ENCODE results near the gene PPP1R15B.

PPP1R15B gene

DNA sequence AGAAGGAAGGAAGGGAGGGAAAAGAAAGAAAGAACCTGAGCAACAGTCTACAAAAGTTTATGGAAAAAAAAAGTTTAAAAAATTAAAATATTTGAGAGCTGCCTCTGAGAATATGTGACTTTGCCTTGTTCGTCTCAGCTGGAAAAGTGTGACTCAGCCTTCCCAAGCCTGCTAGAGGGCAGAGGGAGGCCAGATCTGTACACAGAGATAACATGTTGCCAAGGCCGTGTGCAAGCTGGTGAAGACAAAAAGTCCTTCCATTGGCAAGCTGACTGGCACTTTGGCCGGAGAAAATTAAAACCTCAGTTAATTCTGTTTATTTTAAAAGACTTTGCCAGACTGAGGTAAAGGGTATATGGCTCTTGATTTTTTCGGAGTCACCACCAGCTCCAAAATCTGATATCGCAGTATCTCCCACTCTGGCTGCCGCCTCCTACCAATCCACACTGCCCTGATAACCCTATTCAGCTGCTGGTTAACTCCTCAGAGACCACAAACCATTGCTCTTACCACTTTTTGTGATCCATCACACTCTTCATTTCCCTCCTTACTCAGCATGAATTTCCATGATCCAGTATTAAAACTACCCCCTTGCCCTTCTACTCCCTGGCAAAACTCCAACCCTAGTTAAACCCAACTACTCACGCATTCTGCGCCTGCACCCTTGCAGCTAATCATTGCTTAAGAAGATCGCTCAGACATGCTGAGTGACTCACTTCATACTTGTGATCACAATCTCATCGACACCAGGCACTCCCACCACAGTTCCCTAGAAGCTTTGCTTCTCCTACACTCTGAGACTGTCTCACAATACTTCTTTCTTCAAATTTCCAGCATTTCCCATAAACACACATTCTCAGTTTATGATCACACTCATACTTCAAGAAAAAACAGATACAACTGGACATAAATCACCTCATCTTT is 5.7 kb upstream of the PPP1R15B start:
- Mint-ChIP-seq H3K36me3 (no peaks in the 10 kb centered on the region), H3K27ac (peak overlapping the region; percentile 71), H3K4me1 (peaks cover 35% of the 10 kb centered on the region), H3K27me3 (no peaks in the 10 kb centered on the region), H3K9me3 (no peaks in the 10 kb centered on the region), H3K4me3 (peak overlapping the region; percentile 20)

DNA sequence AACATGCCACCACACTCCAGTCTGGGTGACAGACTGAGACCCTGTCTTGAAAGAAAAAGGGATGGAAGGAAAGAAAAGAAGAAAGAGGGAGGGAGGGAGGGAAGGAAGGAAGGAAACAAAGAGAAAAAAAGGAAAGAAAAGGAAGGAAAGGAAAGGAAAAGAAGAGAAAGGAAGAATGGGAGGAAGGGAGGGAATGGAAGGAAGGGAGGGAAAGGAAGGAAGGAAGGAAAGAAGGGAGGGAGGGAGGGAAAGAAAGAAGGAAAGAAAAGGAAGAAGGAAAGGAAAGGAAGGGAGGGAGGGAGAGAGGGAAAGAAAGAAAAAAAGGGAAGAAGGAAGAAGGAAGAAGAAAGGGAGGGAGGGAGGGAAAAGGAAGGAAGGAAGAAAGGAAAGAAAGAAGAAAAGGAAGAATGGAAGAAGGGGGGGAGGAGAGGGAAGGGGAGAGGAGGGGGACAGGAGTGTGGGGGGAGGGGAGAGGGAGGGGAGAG is 5.0 kb upstream of the PPP1R15B start:
- peak overlapping the region; percentile 49 for H3K4me3 Mint-ChIP-seq
- H3K4me1 Mint-ChIP-seq = peaks cover 35% of the 10 kb centered on the region
- H3K27ac Mint-ChIP-seq = peak overlapping the region; percentile 96
- no peaks in the 10 kb centered on the region for H3K27me3 Mint-ChIP-seq
- no peaks in the 10 kb centered on the region for H3K9me3 Mint-ChIP-seq
- H3K36me3 Mint-ChIP-seq = no peaks in the 10 kb centered on the region

DNA sequence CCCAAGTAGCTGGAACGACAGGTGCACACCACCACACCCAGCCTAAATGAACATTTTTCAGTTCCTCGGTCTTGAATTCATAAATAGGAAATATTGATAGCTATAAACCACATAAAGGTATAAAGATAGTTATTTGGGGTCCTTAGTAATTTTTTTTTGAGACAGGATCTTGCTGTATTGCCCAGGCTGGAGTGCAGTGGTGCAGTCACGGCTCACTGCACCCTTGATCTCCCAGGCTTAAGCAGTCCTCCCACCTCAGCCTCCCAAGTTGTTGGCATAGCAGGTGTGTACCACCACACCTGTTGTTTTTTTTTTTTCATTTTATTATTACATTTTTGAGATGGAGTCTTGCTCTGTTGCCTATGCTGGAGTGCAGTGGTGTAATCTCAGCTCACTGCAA is 3.7 kb upstream of the PPP1R15B start:
- Mint-ChIP-seq H3K36me3 (peaks cover 2% of the 10 kb centered on the region), H3K27ac (no peak overlapping the region), H3K9me3 (no peaks in the 10 kb centered on the region), H3K4me1 (peaks cover 32% of the 10 kb centered on the region), H3K27me3 (no peaks in the 10 kb centered on the region), H3K4me3 (no peak overlapping the region)

DNA sequence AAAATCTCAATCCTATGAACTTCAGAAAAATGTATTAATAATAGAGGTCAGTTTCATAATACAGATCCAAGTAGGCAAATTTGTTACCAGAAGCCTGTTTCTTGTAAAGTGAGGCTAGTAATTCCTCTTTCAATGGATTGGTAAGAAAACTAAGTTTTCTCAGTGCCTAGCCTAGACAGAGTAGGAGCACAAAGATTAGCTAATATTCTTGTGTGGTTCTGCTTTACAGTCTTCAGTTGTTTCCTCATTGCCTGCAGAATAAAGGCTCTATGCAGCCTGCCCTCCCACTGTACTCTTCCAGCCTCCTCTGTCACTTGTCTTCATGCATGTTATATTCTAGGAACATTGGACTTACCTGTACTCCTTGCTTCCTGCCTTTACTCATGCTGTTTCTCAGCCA is 2.4 kb upstream of the PPP1R15B start:
- H3K27ac Mint-ChIP-seq = peak overlapping the region; percentile 46
- H3K4me1 Mint-ChIP-seq = peaks cover 31% of the 10 kb centered on the region
- H3K4me3 Mint-ChIP-seq = no peak overlapping the region

DNA sequence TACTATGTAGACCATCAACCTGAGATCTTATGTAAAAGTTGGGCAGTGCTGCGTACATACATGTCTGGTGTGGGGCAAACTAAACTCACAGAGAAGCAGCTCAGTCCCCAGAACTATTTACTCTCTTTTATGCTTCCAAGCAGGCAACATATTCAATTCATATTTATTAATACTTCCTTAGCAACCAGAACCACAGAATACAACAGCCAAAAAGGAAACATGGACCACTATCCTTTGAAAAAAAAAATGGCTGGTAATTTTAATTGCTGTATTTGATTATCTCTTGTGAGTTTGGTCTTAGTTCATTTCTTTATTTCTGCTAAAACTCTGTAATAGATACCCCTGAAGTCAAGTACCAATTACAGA is 1.5 kb upstream of the PPP1R15B start:
- Mint-ChIP-seq H3K4me3 (no peak overlapping the region), H3K9me3 (no peaks in the 10 kb centered on the region), H3K4me1 (peaks cover 27% of the 10 kb centered on the region), H3K27me3 (no peaks in the 10 kb centered on the region), H3K36me3 (peaks cover 20% of the 10 kb centered on the region), H3K27ac (peak overlapping the region; percentile 35)

More for the DNA sequence above, 2.4 kb upstream of the PPP1R15B start:
- Mint-ChIP-seq H3K9me3 (no peaks in the 10 kb centered on the region), H3K27me3 (no peaks in the 10 kb centered on the region), H3K36me3 (peaks cover 12% of the 10 kb centered on the region)

DNA sequence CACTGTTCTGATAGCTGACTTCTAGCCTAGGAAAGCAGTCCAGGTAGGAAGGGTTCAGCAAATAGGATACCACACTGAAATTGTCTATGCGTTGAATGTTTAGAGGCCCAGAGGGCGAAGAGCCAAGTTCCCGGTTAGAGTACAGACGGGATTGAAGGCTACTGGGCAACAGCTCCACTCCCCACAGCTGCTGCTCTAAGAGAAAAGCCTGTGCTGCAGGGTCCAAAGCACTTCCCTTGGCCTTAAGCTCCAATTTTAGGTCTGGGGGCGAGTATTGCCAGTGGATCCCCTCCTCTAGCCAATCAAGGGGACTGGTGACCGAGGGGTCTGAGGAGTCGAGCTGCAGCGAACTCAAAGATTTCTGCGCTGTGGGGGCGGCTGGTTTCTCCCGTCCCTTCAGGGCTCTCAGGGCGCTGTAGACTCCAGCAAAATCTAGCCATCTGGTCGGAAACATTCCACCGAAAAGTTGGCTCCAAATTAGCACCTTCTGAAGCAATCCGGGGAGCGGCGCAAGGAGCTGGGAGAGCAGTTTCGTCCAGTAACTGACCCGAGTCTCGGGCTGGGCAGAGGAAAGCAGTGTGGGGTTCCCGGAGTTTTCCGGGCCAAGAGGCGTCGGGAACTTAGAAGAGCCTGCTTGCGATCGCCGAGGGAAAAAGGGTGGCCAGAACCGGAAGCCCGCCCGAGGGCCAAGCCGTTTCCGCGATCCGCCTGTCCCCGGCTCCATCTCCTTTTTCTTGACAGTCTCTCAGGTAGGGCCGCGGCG is 748 bp downstream of the PPP1R15B start:
- Mint-ChIP-seq H3K36me3 (peaks cover 32% of the 10 kb centered on the region), H3K27ac (peak overlapping the region; percentile 99), H3K9me3 (no peaks in the 10 kb centered on the region), H3K27me3 (no peaks in the 10 kb centered on the region), H3K4me1 (peaks cover 13% of the 10 kb centered on the region), H3K4me3 (peak overlapping the region; percentile 98)

DNA sequence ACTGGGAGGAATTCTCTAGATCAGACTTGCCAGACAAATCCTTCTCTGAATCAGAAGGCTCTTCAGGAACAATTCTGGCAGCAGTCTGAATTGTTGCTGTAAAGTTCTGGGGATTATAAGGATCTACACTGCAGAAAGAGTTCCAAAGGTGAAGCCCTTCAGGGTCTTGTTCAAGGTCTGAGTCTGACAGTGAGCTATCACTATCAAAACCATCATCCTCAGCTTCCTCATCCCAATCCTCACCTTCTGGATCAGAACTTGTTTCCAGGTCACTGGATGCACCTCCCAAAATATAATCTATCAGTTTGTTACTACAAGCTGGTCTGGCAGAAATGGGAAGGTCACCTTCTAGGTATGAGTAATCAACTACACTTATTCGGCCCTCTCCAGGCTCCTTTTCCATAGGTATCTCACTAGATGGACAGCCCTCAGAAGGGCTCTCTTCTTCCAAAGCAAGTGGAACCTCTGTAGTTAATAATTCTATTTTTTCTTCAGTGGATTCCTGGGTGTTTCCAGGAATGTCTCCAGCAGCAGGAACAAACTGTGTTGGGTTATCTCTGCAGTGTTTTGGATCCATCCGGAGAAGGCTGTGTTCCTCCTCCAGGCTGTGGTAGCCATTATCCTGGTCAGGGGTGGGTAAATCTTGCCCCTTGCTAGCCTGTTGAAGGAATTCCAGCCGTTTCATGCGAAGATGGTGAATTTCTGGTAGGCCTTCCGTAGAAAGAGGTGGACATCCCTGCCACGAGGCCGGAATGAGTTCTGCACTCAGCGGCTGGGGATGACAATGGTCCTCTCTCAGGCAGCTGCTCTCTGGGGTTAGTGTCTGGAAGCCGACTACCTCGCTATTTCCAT is 1.6 kb downstream of the PPP1R15B start:
- H3K4me3 Mint-ChIP-seq = peak overlapping the region; percentile 98
- H3K27me3 Mint-ChIP-seq = no peaks in the 10 kb centered on the region
- no peaks in the 10 kb centered on the region for H3K9me3 Mint-ChIP-seq
- H3K4me1 Mint-ChIP-seq = peaks cover 16% of the 10 kb centered on the region
- peak overlapping the region; percentile 99 for H3K27ac Mint-ChIP-seq
- peaks cover 35% of the 10 kb centered on the region for H3K36me3 Mint-ChIP-seq

DNA sequence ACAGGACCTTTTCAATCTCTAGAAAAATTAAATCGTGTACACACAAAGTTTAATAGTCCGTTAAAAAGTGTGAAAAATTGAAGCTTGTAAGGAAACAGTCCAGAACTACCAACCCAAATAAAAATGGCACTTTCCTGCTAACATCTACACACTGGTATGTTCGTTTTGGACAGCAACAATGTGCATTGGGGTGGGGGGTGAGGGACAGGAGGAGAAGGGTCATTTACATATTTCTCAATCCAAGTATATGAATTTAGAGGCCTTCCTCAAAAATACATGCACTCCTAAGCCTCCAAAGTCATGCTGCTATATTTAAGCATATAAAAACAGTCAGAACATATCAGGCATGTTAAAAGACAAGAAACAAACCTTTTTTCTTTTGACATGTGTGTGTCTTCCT is 2.5 kb downstream of the PPP1R15B start:
- Mint-ChIP-seq H3K4me1 (peaks cover 17% of the 10 kb centered on the region), H3K27me3 (no peaks in the 10 kb centered on the region), H3K36me3 (peaks cover 35% of the 10 kb centered on the region), H3K27ac (peak overlapping the region; percentile 65), H3K9me3 (no peaks in the 10 kb centered on the region), H3K4me3 (peak overlapping the region; percentile 98)

DNA sequence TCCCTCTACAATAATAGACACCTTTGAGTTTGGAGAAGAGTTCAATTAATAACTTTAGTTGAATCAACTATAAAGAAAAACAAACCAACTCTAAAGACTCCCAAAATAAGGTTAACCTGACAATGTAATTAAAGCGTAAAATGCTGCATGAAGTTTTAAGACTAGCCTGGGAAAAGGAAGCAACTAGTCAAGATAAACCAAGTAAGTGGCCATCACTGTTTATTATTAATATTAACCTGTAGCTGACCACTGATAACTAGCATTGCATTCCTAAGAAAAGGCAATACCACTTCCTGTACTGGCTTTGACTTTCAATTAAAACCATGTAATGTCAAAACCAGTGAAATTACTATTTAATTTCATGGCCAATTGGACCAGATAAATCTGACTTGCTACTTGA is 3.0 kb downstream of the PPP1R15B start:
- Mint-ChIP-seq H3K4me3 (peak overlapping the region; percentile 98), H3K9me3 (no peaks in the 10 kb centered on the region), H3K4me1 (peaks cover 22% of the 10 kb centered on the region), H3K27ac (peak overlapping the region; percentile 87), H3K27me3 (no peaks in the 10 kb centered on the region), H3K36me3 (peaks cover 37% of the 10 kb centered on the region)

DNA sequence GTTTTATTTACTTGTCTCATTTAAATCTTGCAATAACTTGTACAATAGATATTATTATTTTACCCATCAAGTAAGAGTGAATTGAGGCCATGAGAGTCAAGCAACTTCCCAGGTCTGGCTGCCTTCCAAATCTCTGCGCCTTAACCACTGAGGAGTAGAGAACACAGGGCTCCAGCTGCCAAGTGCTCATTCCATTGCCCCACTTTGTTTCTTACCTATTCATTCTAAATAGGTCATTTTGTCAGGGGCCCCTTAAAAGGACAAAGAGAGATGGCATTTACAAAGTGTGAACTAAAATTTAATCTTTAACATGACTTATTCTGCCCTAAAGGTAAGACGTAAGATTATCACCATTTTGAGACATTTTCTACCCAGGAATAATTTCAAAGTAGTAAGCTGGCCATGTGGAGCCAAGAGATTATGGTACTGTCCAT is 3.5 kb downstream of the PPP1R15B start:
- Mint-ChIP-seq H3K9me3 (no peaks in the 10 kb centered on the region), H3K4me3 (peak overlapping the region; percentile 98), H3K4me1 (peaks cover 23% of the 10 kb centered on the region), H3K36me3 (peaks cover 37% of the 10 kb centered on the region), H3K27me3 (no peaks in the 10 kb centered on the region), H3K27ac (peak overlapping the region; percentile 87)

DNA sequence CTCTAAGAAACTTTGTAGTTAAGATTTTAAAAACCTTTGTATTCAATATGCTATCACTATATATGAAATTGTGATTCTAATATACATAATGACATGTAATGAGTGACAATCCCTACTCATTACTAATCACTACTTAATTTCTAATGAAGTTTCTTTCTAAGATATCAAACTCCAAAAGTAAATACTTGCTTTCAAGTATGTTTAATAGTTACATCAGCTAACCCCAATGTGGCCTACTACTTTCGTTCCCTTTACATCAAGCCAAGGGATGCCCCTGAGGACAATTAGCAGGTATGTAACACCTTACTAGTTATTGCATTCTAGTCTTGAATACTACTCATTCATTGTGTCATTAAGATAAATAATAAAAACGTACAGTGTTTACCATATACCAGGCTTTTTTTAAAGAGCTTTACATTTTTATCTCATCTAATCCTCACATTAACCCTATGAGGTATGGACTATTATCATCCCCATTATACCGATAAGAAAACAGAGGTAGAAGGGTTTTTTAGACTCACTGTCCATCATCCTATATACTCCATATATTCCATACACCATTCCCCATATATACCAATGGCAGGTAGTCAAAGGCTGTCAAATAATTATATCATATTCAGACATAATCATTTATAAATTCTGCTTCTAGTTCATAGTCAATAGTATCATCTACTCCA is 4.2 kb downstream of the PPP1R15B start:
- Mint-ChIP-seq H3K27me3 (no peaks in the 10 kb centered on the region), H3K36me3 (peaks cover 37% of the 10 kb centered on the region), H3K4me1 (peaks cover 19% of the 10 kb centered on the region), H3K9me3 (no peaks in the 10 kb centered on the region), H3K27ac (peak overlapping the region; percentile 87), H3K4me3 (peak overlapping the region; percentile 98)

DNA sequence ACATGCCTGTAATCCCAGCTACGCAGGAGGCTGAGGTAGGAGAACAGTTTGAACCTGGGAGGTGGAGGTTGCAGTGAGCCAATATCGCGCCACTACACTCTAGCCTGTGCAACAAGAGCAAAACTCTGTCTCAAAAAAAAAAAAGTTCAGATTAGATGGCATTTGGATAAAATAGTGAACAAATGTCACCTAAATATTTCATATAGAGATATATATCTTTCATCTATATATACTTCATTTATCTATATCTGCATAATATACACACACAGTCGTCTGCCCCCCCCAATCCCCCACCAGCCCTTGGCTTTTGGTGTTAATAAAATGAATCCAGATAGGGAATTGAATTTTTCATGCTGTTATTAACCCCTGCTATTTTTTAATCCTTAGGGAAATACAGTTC is 5.0 kb downstream of the PPP1R15B start:
- Mint-ChIP-seq H3K36me3 (peaks cover 37% of the 10 kb centered on the region), H3K27ac (peak overlapping the region; percentile 87), H3K9me3 (no peaks in the 10 kb centered on the region), H3K4me3 (peak overlapping the region; percentile 98), H3K4me1 (peaks cover 23% of the 10 kb centered on the region), H3K27me3 (no peaks in the 10 kb centered on the region)

DNA sequence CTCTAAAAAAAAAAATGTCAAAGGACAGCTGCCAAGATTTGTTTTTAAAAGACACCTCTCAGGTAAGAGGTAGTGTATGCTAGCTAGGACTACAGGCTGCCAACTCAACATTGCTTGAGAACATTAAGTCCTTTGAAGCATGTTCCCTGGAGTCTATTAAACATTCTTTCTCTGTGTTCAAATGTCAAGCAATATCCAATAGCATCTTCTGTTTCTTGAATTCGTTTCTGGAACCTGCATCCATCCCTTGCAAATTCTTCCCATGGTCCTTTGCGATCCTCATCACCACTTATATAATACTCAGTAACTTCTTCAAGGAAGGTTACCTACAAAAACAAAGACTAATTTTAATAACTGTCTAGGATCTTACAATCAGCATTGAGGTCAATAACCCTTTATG is 5.6 kb downstream of the PPP1R15B start:
- peaks cover 36% of the 10 kb centered on the region for H3K36me3 Mint-ChIP-seq
- peaks cover 25% of the 10 kb centered on the region for H3K4me1 Mint-ChIP-seq
- no peaks in the 10 kb centered on the region for H3K27me3 Mint-ChIP-seq

DNA sequence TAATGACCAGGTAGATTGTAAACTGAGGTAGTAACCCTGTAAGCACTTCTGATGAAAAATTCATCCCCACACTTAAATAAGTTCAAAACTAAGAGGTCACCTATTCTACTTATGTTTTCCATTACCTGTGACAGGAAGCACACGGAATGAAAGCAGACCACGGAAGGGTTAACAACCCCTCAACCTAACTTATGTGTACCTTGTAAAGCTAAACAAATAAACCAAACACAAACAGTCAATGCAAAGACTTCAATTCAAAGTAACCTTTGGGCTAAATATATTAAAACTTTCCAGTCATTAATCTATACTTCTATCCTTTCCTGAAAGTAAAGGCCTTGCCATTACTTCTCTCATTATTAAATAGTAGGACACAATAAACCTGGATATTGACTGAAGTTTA is 7.0 kb downstream of the PPP1R15B start:
- Mint-ChIP-seq H3K9me3 (no peaks in the 10 kb centered on the region), H3K4me1 (peaks cover 26% of the 10 kb centered on the region), H3K4me3 (peak overlapping the region; percentile 55), H3K36me3 (peaks cover 30% of the 10 kb centered on the region), H3K27me3 (no peaks in the 10 kb centered on the region), H3K27ac (no peak overlapping the region)

More for the DNA sequence above, 5.6 kb downstream of the PPP1R15B start:
- peak overlapping the region; percentile 59 for H3K27ac Mint-ChIP-seq
- peak overlapping the region; percentile 98 for H3K4me3 Mint-ChIP-seq
- H3K9me3 Mint-ChIP-seq = no peaks in the 10 kb centered on the region

DNA sequence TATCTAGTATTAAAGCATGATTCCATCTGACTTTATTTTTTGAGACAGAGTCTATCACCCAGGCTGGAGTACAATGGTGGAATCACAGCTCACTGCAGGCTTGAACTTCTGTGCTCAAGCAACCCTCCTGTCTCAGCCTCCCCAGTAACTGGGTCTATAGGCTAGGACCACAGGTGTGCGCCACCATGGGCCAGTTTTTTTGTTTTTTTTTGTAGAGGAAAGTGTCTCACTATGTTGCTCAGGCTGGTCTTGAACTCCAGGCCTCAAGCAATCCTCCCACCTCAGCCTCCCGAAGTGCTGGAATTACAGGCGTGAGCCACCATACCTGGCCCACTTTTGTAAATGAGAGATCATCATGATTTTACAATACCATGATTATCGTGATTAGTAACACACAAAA is 9.2 kb downstream of the PPP1R15B start:
- peaks cover 12% of the 10 kb centered on the region for H3K36me3 Mint-ChIP-seq
- no peak overlapping the region for H3K4me3 Mint-ChIP-seq
- H3K4me1 Mint-ChIP-seq = peaks cover 26% of the 10 kb centered on the region

More for the DNA sequence above, 9.2 kb downstream of the PPP1R15B start:
- Mint-ChIP-seq H3K27ac (peak overlapping the region; percentile 51), H3K9me3 (no peaks in the 10 kb centered on the region), H3K27me3 (no peaks in the 10 kb centered on the region)
